Vagina (tissue), 2 donors: ENCODE measurements around the gene TNS3. TPM values are rescaled to one million over a fixed set of nuclear protein-coding genes. Genes with fewer than 3 reads are reported as not detected.
"Not testable (repeated sequence)": the region's sequence is repeated elsewhere in the genome, so short reads cannot be mapped to it uniquely, and the experiment has no call there.

Experiments
- DNase-seq, 2 donors: peaks; one replicate each; pipeline ENCODE4 v3.0.0-alpha.2; 2017; ENCODE audit errors: extremely low spot score in 2 of 2
- H3K27ac ChIP-seq: fragments of 200-600 bp; sonication (generic); one replicate; pipeline ENCODE4 v1.5.1; 2019
- H3K27me3 ChIP-seq: fragments of 200-600 bp; sonication (generic); one replicate; pipeline ENCODE4 v1.5.1; 2019
- H3K36me3 ChIP-seq, 2 donors: fragments of 200-600 bp; sonication (generic); one replicate each; pipeline ENCODE4 v1.5.1; 2017 to 2019
- H3K4me1 ChIP-seq: fragments of 200-600 bp; sonication (generic); one replicate; pipeline ENCODE4 v1.5.1; 2019
- H3K4me3 ChIP-seq, 2 donors: fragments of 200-600 bp; sonication (generic); 1 replicate in 1 of 2; 2 replicates in 1 of 2; pipeline ENCODE4 v1.5.1; 2016 to 2019
- H3K9me3 ChIP-seq: fragments of 200-600 bp; sonication (generic); one replicate; pipeline ENCODE4 v1.5.1; 2019
- CTCF ChIP-seq, 3 experiments: fragments of 450-650 bp in 2 of 3; fragments of 200-600 bp in 1 of 3; sonication (generic) in 1 of 3; IDR thresholded peaks; one replicate each; pipeline ENCODE4 v1.5.1; 2017 to 2019; ENCODE audit warnings: antibody characterized with exemption in 3 of 3, mild to moderate bottlenecking in 2 of 3, moderate library complexity in 2 of 3
- POLR2A ChIP-seq, 2 donors: fragments of 450-650 bp; IDR thresholded peaks; one replicate each; pipeline ENCODE4 v1.6.1; 2017; ENCODE audit warnings: antibody characterized with exemption in 2 of 2, mild to moderate bottlenecking in 2 of 2, moderate library complexity in 2 of 2
- POLR2AphosphoS5 ChIP-seq, 2 donors: sonication (generic); formaldehyde crosslinking; IDR thresholded peaks; one replicate each; pipeline ENCODE4 v1.9.0; 2017; ENCODE audit warnings: antibody characterized with exemption in 2 of 2, mild to moderate bottlenecking in 2 of 2, low read depth in 1 of 2; ENCODE audit not compliant: insufficient read depth in 1 of 2
- intact Hi-C: fragments of 100-400 bp; cut with DNase I; formaldehyde crosslinking; loops from one replicate; pipeline ENCODE4 v1.15.1; 2023
- total RNA-seq: library from RNA; depleted of rRNA; stranded (reverse); fragments of >200 nt; gene quantifications from one replicate; pipeline ENCODE4 v1.2.3, GENCODE V29; 2016

Gene TNS3
- total RNA-seq, 1 donor from 2014 or later = 36.8 TPM

DNA sequence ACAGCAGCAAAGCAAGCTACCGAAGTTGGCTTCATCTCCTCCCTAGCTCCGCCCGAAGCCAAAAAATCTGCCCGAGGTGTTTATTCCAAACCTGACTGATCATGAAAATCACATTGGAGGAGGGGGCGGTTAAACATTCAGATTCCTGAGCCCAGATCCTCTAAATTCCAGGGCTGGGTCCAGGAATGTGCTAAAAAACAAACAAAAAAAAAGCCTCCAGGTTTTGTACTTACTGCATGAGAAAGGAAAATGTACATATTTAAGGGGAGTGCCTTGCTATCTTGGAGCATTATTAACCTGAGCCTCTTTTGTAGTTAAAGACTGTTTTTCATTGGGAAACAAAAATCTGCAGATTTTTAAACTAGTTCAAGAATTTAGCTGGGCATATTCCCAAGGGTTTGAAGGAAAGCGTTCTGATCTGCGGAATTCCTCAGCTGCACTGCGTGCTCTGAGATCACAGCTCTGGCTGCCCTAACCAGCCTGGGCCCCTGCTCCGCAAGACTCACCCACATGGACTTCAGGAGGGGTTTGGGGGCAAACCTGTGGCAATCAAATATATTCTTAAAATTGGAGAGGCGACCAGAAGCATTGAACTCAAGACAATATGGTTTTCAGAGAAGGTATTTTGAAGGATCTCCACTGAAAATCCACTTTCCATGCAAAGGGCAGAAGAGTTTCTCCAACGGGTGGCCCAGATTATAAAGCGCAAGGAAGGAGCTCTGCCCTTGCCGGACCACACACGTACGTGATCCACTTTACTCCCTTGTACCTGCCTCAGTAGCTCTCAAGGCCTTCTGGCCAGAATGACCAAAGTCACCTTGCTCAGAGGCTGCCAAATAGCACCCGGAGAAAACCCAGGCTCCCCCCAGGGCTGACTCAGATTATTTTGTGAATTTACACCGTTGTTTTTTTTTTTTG is 10.0 kb upstream of the TNS3 start:
- TF ChIP-seq POLR2A (IDR thresholded peaks at IDR 0.05) = no peak
- TF ChIP-seq POLR2AphosphoS5 (IDR thresholded peaks at IDR 0.05; ENCODE audit: insufficient read depth in 1 of 2, low read depth in 1 of 2) = no peak
- no peak for TF ChIP-seq CTCF (IDR thresholded peaks at IDR 0.05)
- intact Hi-C loops = no loop called here
- Histone ChIP-seq H3K27ac (no peak overlapping the region), H3K36me3 (no peaks in the 10 kb centered on the region), H3K9me3 (peaks cover 6% of the 10 kb centered on the region), H3K4me3 (no peak overlapping the region), H3K27me3 (no peaks in the 10 kb centered on the region), H3K4me1 (peaks cover 18% of the 10 kb centered on the region)
- no peak for DNase-seq

- H3K4me3 ChIP-seq = no peak overlapping the region
- no peak overlapping the region for H3K27ac ChIP-seq
- intact Hi-C loops = no loop called here
Observed at GRCh38 chr7:47591089-47591654, 9.3 kb upstream of the TNS3 start.

DNA sequence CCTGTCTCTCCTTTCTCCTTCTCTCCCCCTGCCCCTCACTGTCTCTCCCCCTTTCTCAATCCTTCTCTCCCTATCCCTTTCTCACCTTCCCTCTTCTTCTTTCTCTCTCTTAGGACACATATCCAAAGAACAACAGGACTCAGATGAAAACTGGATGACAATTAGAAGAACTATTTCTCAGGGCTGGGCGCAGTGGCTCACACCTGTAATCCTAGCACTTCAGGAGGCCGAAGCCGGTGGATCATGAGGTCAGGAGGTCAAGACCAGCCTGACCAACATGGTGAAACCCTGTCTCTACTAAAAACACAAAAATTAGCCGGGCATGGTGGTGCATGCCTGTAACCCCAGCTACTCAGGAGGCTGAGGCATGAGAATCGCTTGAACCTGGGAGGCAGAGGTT is 8.3 kb upstream of the TNS3 start:
- DNase-seq, intact Hi-C loops, H3K9me3 ChIP-seq, H3K27ac ChIP-seq, H3K27me3 ChIP-seq, H3K36me3 ChIP-seq, H3K4me3 ChIP-seq: not testable (repeated sequence)
- H3K4me1 ChIP-seq = peaks cover 19% of the 10 kb centered on the region

More at GRCh38 chr7:47591089-47591654, 9.3 kb upstream of the TNS3 start:
- no peaks in the 10 kb centered on the region for H3K27me3 ChIP-seq
- no peaks in the 10 kb centered on the region for H3K36me3 ChIP-seq
- peaks cover 19% of the 10 kb centered on the region for H3K4me1 ChIP-seq
- no peak for DNase-seq
- H3K9me3 ChIP-seq = no peaks in the 10 kb centered on the region
- TF ChIP-seq POLR2AphosphoS5 (IDR thresholded peaks at IDR 0.05; ENCODE audit: insufficient read depth in 1 of 2, low read depth in 1 of 2) (no peak), CTCF (IDR thresholded peaks at IDR 0.05) (no peak), POLR2A (IDR thresholded peaks at IDR 0.05) (no peak)

DNA sequence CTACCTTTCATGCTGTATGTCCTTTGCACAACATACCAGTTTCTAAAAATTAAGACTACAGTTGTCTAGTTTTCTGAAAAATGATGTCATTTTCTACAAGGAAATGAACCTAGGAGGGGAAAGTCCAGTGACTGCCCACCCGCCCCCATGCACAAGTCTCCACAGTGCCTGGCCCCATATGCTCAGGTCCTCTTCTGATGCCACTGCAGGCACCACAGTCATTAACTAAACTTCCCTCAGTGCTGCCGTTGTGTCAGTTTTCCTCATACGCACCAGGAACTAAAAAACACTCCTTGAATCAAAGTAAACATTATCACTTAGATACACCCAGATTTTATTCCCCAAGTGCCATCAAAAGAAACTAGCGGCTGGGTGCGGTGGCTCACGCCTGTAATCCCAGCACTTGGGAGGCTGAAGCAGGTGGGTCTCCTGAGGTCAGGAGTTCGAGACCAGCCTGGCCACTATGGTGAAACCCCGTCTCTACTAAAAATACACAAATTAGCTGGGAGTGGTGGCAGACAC is 6.9 kb upstream of the TNS3 start:
- Histone ChIP-seq H3K4me3 (no peak overlapping the region), H3K4me1 (peaks cover 28% of the 10 kb centered on the region), H3K36me3 (no peaks in the 10 kb centered on the region), H3K27ac (no peak overlapping the region), H3K9me3 (no peaks in the 10 kb centered on the region), H3K27me3 (no peaks in the 10 kb centered on the region)
- intact Hi-C loops = loop anchor here (5.0 kb wide), 1 partner anchor 1476 kb away; no protein-coding TSS in a partner anchor
- TF ChIP-seq CTCF (IDR thresholded peaks at IDR 0.05) (no peak), POLR2A (IDR thresholded peaks at IDR 0.05) (no peak), POLR2AphosphoS5 (IDR thresholded peaks at IDR 0.05; ENCODE audit: insufficient read depth in 1 of 2, low read depth in 1 of 2) (no peak)
- DNase-seq = no peak

GRCh38 chr7:47587976-47588375 is 6.1 kb upstream of the TNS3 start:
- H3K36me3 ChIP-seq = no peaks in the 10 kb centered on the region
- no peak overlapping the region for H3K27ac ChIP-seq
- no peaks in the 10 kb centered on the region for H3K27me3 ChIP-seq
- DNase-seq = no peak
- H3K4me3 ChIP-seq = no peak overlapping the region
- H3K4me1 ChIP-seq = peaks cover 35% of the 10 kb centered on the region
- no peak for TF ChIP-seq CTCF (IDR thresholded peaks at IDR 0.05)
- TF ChIP-seq POLR2A (IDR thresholded peaks at IDR 0.05) = no peak
- TF ChIP-seq POLR2AphosphoS5 (IDR thresholded peaks at IDR 0.05; ENCODE audit: insufficient read depth in 1 of 2, low read depth in 1 of 2) = no peak
- no peaks in the 10 kb centered on the region for H3K9me3 ChIP-seq
- intact Hi-C loops = loop anchor here (5.0 kb wide), 1 partner anchor 1476 kb away; no protein-coding TSS in a partner anchor
